ENCODE data around the gene ROMO1.
"Not testable (repeated sequence)": the region's sequence is repeated elsewhere in the genome, so short reads cannot be mapped to it uniquely, and the experiment has no call there.

- not testable (repeated sequence) for TF ChIP-seq CTCF, POLR2A, POLR2AphosphoS5 (IDR thresholded peaks at IDR 0.05)
Observed at GRCh38 chr20:35686872-35687271, 12.3 kb upstream of the ROMO1 start.
